KOPT-K1 (cell line): ENCODE measurements around the gene BPIFB2.
"Not testable (repeated sequence)": the region's sequence is repeated elsewhere in the genome, so short reads cannot be mapped to it uniquely, and the experiment has no call there.

Source experiments
- H3K27ac ChIP-seq: fragments of 200-600 bp; sonication (generic); 2 replicates; pipeline ENCODE4 v1.5.1; 2016; ENCODE audit warnings: antibody characterized with exemption, mild to moderate bottlenecking, low read depth, low read length; ENCODE audit not compliant: poor library complexity, severe bottlenecking
- H3K36me3 ChIP-seq: fragments of 200-600 bp; sonication (generic); 2 replicates; pipeline ENCODE4 v1.5.1; 2017; ENCODE audit warnings: antibody characterized with exemption, mild to moderate bottlenecking, low read length, moderate library complexity; ENCODE audit not compliant: insufficient read depth
- H3K9me3 ChIP-seq: fragments of 200-600 bp; sonication (generic); 2 replicates; pipeline ENCODE4 v1.5.1; 2017; ENCODE audit warnings: antibody characterized with exemption, low read length, mild to moderate bottlenecking; ENCODE audit not compliant: insufficient read depth, poor library complexity, severe bottlenecking

Gene BPIFB2

GRCh38 chr20:32966881-32967781 is 40.4 kb upstream of the BPIFB2 start:
- H3K9me3 ChIP-seq: no peaks in the 10 kb centered on the region
- H3K36me3 ChIP-seq: no peaks in the 10 kb centered on the region
- H3K27ac ChIP-seq: peak overlapping the region; percentile 97

DNA sequence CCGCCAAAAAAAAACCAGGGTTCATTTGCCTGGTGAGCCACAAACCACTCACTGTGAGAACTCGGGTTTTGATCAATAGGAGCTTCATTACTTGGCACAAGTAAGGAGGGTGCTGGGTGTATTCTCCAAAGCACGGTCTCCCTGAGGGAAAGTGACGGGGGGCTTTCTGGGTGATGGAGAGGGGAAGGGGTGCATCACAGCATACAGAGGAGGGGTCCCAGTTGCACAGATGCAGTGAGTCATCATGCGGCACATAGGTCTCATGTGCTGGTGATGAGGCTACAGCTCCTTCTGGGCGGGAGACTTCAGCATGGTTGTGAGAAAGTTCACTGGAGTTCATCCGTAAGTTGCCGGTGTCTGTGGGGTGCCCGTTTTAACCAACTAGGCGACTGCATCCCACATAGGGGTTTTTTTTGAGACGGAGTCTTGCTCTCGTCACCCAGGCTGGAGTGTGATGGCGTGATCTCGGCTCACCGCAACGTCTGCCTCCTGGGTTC is 39.5 kb upstream of the BPIFB2 start:
- Histone ChIP-seq H3K36me3 (no peaks in the 10 kb centered on the region), H3K27ac (peak overlapping the region; percentile 97), H3K9me3 (no peaks in the 10 kb centered on the region)

GRCh38 chr20:32968478-32969241 is 38.8 kb upstream of the BPIFB2 start:
- no peaks in the 10 kb centered on the region for H3K36me3 ChIP-seq
- no peaks in the 10 kb centered on the region for H3K9me3 ChIP-seq
- H3K27ac ChIP-seq: peak overlapping the region; percentile 97

DNA sequence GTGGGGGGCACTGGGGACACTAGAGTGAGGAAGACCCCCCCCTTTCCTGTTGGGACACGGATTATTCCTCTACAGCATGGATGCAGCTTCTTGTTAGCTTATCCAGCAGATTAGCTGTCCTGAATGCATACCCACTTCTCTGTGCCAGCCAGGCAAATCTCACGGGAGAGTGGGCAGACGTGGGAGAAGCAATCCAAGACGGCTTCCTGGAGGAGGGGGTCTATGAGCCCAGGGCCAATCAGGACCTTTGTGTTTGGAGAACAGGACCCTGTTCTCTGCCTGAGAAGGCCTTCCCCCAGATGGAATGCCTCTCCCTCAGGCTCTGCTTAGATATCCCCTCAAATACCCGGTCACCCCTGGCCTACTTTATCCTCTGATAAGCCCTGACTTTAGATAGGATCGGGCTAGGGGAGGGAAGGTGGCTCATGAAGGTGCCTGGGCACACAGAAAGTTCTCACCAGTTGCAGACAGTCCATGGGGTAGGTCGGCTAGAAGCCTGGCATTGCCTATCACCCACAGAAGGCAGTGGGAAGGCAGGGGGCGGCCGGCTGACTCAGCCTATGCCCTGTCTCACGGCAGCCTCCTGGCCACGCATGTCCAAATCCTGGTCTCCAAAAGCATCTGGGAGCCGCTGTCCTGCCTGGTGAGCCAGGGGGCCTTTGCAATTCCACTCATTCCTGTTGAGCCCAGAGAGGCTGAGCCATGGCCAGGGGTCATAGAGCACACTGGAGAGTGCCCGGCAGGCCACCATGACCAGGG is 38.0 kb upstream of the BPIFB2 start:
- Histone ChIP-seq H3K9me3 (no peaks in the 10 kb centered on the region), H3K27ac (peak overlapping the region; percentile 97), H3K36me3 (no peaks in the 10 kb centered on the region)

- no peaks in the 10 kb centered on the region for H3K9me3 ChIP-seq
- H3K36me3 ChIP-seq: no peaks in the 10 kb centered on the region
- peak overlapping the region; percentile 97 for H3K27ac ChIP-seq
Measured at GRCh38 chr20:32970115-32970972, 37.2 kb upstream of the BPIFB2 start.

DNA sequence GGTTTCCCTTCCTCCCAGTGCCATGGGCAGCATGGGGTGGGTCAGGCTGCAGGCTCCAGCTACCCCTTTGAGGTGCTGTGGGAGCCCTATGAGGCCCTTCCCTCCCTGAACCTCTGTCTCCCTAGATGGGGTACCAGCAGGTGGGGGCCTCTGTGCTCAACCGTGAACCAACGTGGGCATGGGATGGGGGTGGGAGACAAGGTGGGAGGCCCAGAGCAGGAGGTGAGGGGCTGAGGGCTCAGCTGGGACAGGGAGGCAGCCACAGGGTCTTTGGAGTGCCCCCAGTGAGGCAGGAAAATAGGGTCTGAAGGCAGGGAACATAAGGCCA is 36.6 kb upstream of the BPIFB2 start:
- Histone ChIP-seq H3K36me3 (no peaks in the 10 kb centered on the region), H3K9me3 (peaks cover 4% of the 10 kb centered on the region), H3K27ac (peak overlapping the region; percentile 97)

DNA sequence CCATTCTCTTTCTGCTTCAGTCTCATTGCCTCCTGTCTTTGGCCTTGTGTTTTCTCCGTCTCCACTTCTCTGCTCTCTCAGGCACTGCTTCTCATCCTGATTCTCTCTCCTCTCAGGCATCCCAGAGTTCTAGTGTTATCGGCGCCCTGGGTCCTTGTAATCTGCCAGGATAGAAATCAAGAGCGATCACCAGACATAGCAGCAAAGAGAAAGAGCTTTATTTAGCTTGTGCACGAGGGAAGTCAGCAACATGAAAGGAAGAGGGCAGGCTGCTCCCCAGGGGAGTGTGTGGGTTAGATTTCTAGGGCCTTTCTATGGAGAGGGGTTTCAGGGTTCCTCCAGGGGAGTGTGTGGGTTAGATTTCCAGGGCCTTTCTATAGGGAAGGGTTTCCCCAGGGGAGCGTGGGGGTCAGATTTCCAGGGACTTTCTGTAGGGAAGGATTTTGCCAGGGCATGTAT is 35.8 kb upstream of the BPIFB2 start:
- no peaks in the 10 kb centered on the region for H3K36me3 ChIP-seq
- peak overlapping the region; percentile 97 for H3K27ac ChIP-seq
- peaks cover 12% of the 10 kb centered on the region for H3K9me3 ChIP-seq

DNA sequence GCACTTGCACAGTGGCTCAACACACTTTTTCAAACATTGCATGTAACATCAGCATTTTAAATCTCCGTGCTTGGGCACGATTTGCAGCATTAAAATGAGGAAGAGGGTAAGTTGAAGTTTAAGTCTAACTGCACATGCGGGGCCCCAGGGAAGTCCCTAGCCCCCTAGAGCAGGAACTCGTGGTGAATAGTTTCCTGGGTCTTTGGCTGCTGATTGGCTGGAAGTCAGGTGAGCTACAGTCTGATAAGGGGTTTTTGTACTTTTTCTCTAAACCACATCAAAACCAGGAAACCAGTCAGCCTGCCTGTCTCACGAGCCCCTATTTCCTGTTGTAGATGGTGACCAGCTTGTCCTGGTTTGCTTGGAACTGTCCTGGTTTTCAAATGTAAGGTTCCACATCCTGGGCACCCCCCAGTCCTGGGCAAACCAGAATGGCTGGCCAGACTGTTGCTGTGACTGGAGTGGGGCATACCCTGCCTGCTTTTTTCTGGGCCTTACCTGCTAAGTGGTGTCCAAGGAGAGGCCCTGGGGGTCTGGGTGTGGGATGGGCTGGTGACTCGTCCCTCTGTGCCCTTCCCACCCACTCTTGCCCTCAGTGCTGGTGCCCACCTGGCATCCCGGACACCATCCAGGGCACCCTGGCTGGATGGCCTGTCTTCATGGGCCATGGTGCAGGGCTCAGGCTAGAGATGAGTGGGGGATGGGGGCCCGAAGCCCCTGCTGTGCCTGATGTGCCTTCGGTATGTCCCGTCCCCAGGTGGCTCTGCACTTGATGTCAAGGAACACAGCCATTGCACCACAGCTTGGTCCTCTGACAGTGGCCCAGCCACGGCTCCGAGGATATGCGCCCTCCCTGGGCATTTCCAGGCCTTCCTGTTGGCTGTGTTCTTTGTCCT is 35.1 kb upstream of the BPIFB2 start:
- Histone ChIP-seq H3K27ac (peak overlapping the region; percentile 97), H3K9me3 (peaks cover 13% of the 10 kb centered on the region), H3K36me3 (no peaks in the 10 kb centered on the region)

DNA sequence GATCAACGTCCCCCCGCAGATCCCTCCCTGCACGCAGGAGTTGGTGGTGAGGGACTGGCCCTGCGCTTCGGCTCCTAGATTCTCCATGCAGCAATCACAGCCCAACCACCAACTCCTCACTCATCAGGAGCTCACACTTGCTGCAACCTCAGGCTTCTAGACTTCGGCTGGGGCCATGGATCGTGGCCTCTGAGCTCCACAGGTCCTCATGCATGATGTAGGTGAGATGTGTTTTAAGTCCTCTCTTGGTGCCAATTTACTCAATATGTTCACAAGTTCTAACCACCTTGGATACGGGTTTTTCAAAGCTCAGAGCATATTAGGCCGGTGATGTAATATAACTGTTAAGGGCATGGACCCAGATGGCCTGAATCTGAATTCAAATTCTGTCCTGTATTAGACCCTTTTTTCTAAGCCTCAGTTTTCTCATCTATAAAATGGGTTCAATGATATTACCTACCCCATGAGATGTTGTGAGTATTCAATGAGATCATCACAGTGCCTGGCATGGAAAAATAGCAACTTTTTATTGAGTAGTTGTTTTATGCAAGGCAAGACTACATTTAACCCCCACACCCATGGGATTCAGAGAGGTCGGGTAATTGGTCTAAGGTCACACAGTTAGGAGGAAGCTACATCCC is 34.3 kb upstream of the BPIFB2 start:
- Histone ChIP-seq H3K36me3 (no peaks in the 10 kb centered on the region), H3K9me3 (peaks cover 13% of the 10 kb centered on the region), H3K27ac (peak overlapping the region; percentile 97)

DNA sequence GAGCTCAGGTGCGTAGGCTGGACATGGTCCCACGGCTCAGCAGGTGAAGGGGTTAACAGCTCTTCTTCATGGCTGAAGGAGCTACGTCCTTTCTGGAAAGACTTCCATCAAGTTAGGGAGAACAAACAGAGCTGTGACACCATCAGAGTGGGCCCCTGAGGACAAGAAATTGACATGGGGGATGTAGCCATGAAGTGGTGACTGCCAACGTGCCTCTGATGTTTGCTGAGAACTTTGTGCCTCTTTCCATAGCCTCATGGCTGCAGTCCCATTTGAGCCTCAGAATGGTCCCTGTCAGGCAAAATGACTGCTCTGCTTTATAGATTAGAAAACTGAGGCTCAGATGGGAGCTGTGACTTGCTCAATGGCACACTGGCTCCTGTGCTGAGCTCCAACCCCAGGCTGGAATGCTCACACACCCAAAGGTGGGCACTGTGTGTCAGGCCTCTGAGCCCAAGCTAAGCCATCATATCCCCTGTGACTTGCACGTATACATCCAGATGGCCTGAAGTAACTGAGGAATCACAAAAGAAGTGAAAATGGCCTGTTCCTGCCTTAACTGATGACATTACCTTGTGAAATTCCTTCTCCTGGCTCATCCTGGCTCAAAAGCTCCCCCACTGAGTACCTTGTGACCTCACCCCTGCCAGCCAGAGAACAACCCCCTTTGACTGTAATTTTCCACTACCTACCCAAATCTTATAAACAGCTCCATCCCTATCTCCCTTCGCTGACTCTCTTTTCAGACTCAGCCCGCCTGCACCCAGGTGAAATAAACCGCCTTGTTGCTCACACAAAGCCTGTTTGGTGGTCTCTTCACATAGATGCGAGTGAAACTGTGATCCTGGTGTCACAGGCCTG is 33.1 kb upstream of the BPIFB2 start:
- not testable (repeated sequence) for H3K36me3 ChIP-seq
- H3K27ac ChIP-seq: peak overlapping the region; percentile 97
- peaks cover 13% of the 10 kb centered on the region for H3K9me3 ChIP-seq

GRCh38 chr20:32975121-32975520 is 32.4 kb upstream of the BPIFB2 start:
- Histone ChIP-seq H3K9me3 (peaks cover 13% of the 10 kb centered on the region), H3K27ac (peak overlapping the region; percentile 97)
- H3K36me3 ChIP-seq: not testable (repeated sequence)
